GM12891 (cell line): ENCODE data around the gene CYP26B1.

Source experiments
- POLR2A ChIP-seq: IDR thresholded peaks from 2 replicates; pipeline ENCODE4 v1.6.1; 2011; ENCODE audit warnings: low read depth, low read length, control low read depth
- POLR2AphosphoS5 ChIP-seq: IDR thresholded peaks from 2 replicates; pipeline ENCODE4 v1.6.1; 2011; ENCODE audit warnings: low read depth, low read length, control low read depth

GRCh38 chr2:72128059-72128842 lies 19.4 kb downstream of the CYP26B1 start:
- TF ChIP-seq POLR2AphosphoS5: no peak
- no peak for TF ChIP-seq POLR2A
